Loucy (cell line): ENCODE data around the gene VIPR2.

ENCODE experiments used
- H2AFZ ChIP-seq: fragments of 200-600 bp; sonication (generic); 2 replicates; pipeline ENCODE4 v1.6.0; 2016; ENCODE audit warnings: antibody characterized with exemption, mild to moderate bottlenecking, low read length, moderate library complexity
- H3F3A ChIP-seq: fragments of 200-600 bp; 2 replicates; pipeline ENCODE4 v1.6.0; 2016; ENCODE audit warnings: antibody characterized with exemption, low read depth, mild to moderate bottlenecking
- H3K27me3 ChIP-seq: fragments of 200-600 bp; sonication (generic); 2 replicates; pipeline ENCODE4 v1.6.1; 2014; ENCODE audit warnings: low read length, mild to moderate bottlenecking; ENCODE audit not compliant: insufficient read depth, poor library complexity, severe bottlenecking
- H3K36me3 ChIP-seq: fragments of 200-600 bp; sonication (generic); 2 replicates; pipeline ENCODE4 v1.6.1; 2016; ENCODE audit warnings: low read length; ENCODE audit not compliant: insufficient read depth
- H3K4me1 ChIP-seq: fragments of 200-600 bp; sonication (generic); 2 replicates; pipeline ENCODE4 v1.5.1; 2014; ENCODE audit warnings: low read length, mild to moderate bottlenecking; ENCODE audit not compliant: insufficient read depth, poor library complexity, severe bottlenecking
- H3K4me2 ChIP-seq: fragments of 200-600 bp; sonication (generic); 2 replicates; pipeline ENCODE4 v1.6.0; 2014; ENCODE audit warnings: antibody characterized with exemption, low read length, low read depth, mild to moderate bottlenecking; ENCODE audit not compliant: poor library complexity, severe bottlenecking
- H3K4me3 ChIP-seq: fragments of 200-600 bp; sonication (generic); 2 replicates; pipeline ENCODE4 v1.5.1; 2014; ENCODE audit warnings: low read length, mild to moderate bottlenecking, mixed read lengths; ENCODE audit not compliant: poor library complexity, severe bottlenecking
- H3K79me2 ChIP-seq: fragments of 200-600 bp; sonication (generic); 2 replicates; pipeline ENCODE4 v1.6.1; 2014; ENCODE audit warnings: low read length; ENCODE audit not compliant: insufficient read depth
- H3K9ac ChIP-seq: fragments of 200-600 bp; sonication (generic); 2 replicates; pipeline ENCODE4 v1.6.0; 2014; ENCODE audit warnings: mild to moderate bottlenecking, low read depth, low read length, moderate library complexity; ENCODE audit not compliant: poor library complexity, severe bottlenecking
- H3K9me2 ChIP-seq: fragments of 200-600 bp; sonication (generic); replicated peaks from 2 replicates; pipeline ENCODE4 v1.6.1; 2016; ENCODE audit warnings: low read depth, low read length, mixed read lengths
- H3K9me3 ChIP-seq: fragments of 200-600 bp; sonication (generic); 2 replicates; pipeline ENCODE4 v1.6.1; 2014; ENCODE audit warnings: mild to moderate bottlenecking, antibody characterized with exemption, low read length, low read depth; ENCODE audit not compliant: insufficient read depth
- H4K20me1 ChIP-seq: fragments of 200-600 bp; sonication (generic); 2 replicates; pipeline ENCODE4 v1.6.0; 2014; ENCODE audit warnings: antibody characterized with exemption, low read length, mild to moderate bottlenecking; ENCODE audit not compliant: insufficient read depth, poor library complexity, severe bottlenecking
- CTCF ChIP-seq: fragments of 200-600 bp; sonication (generic); conservative IDR thresholded peaks from 2 replicates; pipeline ENCODE4 v1.5.1; 2014; ENCODE audit warnings: mild to moderate bottlenecking, antibody characterized with exemption, low read length
- EZH2phosphoT487 ChIP-seq: fragments of 200-600 bp; IDR thresholded peaks from 2 replicates; pipeline ENCODE4 v1.6.1; 2018; ENCODE audit warnings: antibody characterized with exemption, mild to moderate bottlenecking, moderate library complexity, borderline replicate concordance

VIPR2 gene

GRCh38 chr7:159091041-159091440 is 53.6 kb downstream of the VIPR2 start:
- Histone ChIP-seq H2AFZ (no peak overlapping the region), H3K9me3 (peaks cover 15% of the 10 kb centered on the region; the same call in 1 of the 2 replicates), H3K4me2 (no peak overlapping the region), H3K4me3 (no peak overlapping the region), H4K20me1 (no peaks in the 10 kb centered on the region), H3K27me3 (no peaks in the 10 kb centered on the region), H3K9ac (no peak overlapping the region), H3F3A (no peaks in the 10 kb centered on the region), H3K9me2 (no peaks in the 10 kb centered on the region), H3K4me1 (no peaks in the 10 kb centered on the region), H3K79me2 (no peaks in the 10 kb centered on the region), H3K36me3 (no peaks in the 10 kb centered on the region)
- no peak for TF ChIP-seq EZH2phosphoT487
- no peak for TF ChIP-seq CTCF

GRCh38 chr7:159088016-159088865 is 56.4 kb downstream of the VIPR2 start:
- Histone ChIP-seq H3K27me3 (no peaks in the 10 kb centered on the region), H3K36me3 (no peaks in the 10 kb centered on the region), H3K9me2 (no peaks in the 10 kb centered on the region), H3K4me1 (no peaks in the 10 kb centered on the region), H3K4me3 (no peak overlapping the region), H3K9ac (no peak overlapping the region), H3K4me2 (no peak overlapping the region), H3F3A (no peaks in the 10 kb centered on the region), H3K79me2 (no peaks in the 10 kb centered on the region), H4K20me1 (no peaks in the 10 kb centered on the region), H3K9me3 (peaks cover 8% of the 10 kb centered on the region; the same call in 1 of the 2 replicates), H2AFZ (no peak overlapping the region)
- TF ChIP-seq EZH2phosphoT487 (no peak), CTCF (no peak)

DNA sequence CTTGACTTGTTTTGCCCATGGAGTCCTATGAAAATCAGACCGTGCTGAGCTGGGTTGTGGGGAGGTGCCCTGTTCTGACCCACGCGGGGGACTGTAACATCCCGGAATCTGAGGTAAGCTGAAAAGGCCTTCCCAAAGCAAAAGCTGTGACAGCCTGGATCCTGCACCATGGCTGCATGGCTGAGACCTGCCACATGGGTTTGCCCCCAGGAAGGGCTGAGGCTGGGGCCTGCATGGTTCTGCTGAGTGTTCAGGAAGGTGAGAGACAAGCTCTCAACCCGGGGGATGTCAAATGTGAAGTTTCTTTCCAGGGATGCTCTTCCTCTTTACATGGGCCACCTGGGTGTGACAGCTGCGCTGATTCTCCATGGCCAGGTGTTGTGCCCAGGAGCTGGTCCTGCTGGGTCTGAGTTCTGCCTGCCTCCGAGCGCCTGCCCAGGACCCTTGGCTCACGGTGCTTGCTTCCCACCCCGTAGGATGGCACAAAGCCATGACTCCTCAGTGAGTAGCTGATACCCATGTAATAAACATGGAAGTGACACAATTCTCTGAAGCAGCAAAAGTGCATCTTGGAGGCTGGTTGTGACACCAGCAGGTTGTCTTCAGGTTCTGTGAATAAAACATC is 58.3 kb downstream of the VIPR2 start:
- no peak overlapping the region for H3K4me2 ChIP-seq
- no peaks in the 10 kb centered on the region for H3K27me3 ChIP-seq
- no peak for TF ChIP-seq EZH2phosphoT487
- TF ChIP-seq CTCF = no peak
- no peak overlapping the region for H3K4me3 ChIP-seq
- H3K4me1 ChIP-seq = no peaks in the 10 kb centered on the region
- H3K9ac ChIP-seq = no peak overlapping the region
- no peaks in the 10 kb centered on the region for H4K20me1 ChIP-seq
- no peaks in the 10 kb centered on the region for H3K79me2 ChIP-seq
- H3K36me3 ChIP-seq = no peaks in the 10 kb centered on the region
- no peaks in the 10 kb centered on the region for H3K9me2 ChIP-seq
- no peak overlapping the region for H2AFZ ChIP-seq
- peaks cover 8% of the 10 kb centered on the region; the same call in 1 of the 2 replicates for H3K9me3 ChIP-seq
- no peaks in the 10 kb centered on the region for H3F3A ChIP-seq
